Measurements from ENCODE around the gene EIF4E2.

EIF4E2 gene

GRCh38 chr2:232592772-232593395 lies 42.4 kb downstream of the EIF4E2 start:
- H3K9me3 ChIP-seq (ENCODE audit: control insufficient read depth in 1 of 2, low read length in 2 of 2), result no peaks in the 10 kb centered on the region
- H3K4me3 ChIP-seq (ENCODE audit: low read depth in 1 of 2, low read length in 2 of 2), result no peak overlapping the region
- no peaks in the 10 kb centered on the region for H3K36me3 ChIP-seq (ENCODE audit: control insufficient read depth in 1 of 2, insufficient read depth in 2 of 2, low read length in 2 of 2)
- peak overlapping the region; percentile 23 for H3K27ac ChIP-seq (ENCODE audit: low read depth, low read length)
- H3K27me3 ChIP-seq (ENCODE audit: control insufficient read depth in 1 of 2, insufficient read depth in 2 of 2, low read length in 2 of 2), result no peaks in the 10 kb centered on the region
- H3K9ac ChIP-seq (ENCODE audit: low read depth in 1 of 2, low read length in 2 of 2), result no peak overlapping the region
- peaks cover 20 to 32% of the 10 kb centered on the region in 2 donors for H3K4me1 ChIP-seq (ENCODE audit: control insufficient read depth in 1 of 2, insufficient read depth in 2 of 2, low read length in 2 of 2)

GRCh38 chr2:232593982-232594381 lies 43.5 kb downstream of the EIF4E2 start:
- H3K4me3 ChIP-seq (ENCODE audit: low read depth in 1 of 2, low read length in 2 of 2), result no peak overlapping the region
- H3K4me1 ChIP-seq (ENCODE audit: control insufficient read depth in 1 of 2, insufficient read depth in 2 of 2, low read length in 2 of 2), result peaks cover 20 to 23% of the 10 kb centered on the region in 2 donors
- no peaks in the 10 kb centered on the region for H3K27me3 ChIP-seq (ENCODE audit: control insufficient read depth in 1 of 2, insufficient read depth in 2 of 2, low read length in 2 of 2)
- no peaks in the 10 kb centered on the region for H3K36me3 ChIP-seq (ENCODE audit: control insufficient read depth in 1 of 2, insufficient read depth in 2 of 2, low read length in 2 of 2)
- no peaks in the 10 kb centered on the region for H3K9me3 ChIP-seq (ENCODE audit: control insufficient read depth in 1 of 2, low read length in 2 of 2)
- H3K27ac ChIP-seq (ENCODE audit: low read depth, low read length), result no peak overlapping the region
- H3K9ac ChIP-seq (ENCODE audit: low read depth in 1 of 2, low read length in 2 of 2), result no peak overlapping the region

GRCh38 chr2:232597362-232598079 lies 47.0 kb downstream of the EIF4E2 start:
- Histone ChIP-seq H3K4me1 (ENCODE audit: control insufficient read depth in 1 of 2, insufficient read depth in 2 of 2, low read length in 2 of 2) (peaks cover 18 to 19% of the 10 kb centered on the region in 2 donors), H3K36me3 (ENCODE audit: control insufficient read depth in 1 of 2, insufficient read depth in 2 of 2, low read length in 2 of 2) (no peaks in the 10 kb centered on the region), H3K9ac (ENCODE audit: low read depth in 1 of 2, low read length in 2 of 2) (no peak overlapping the region), H3K4me3 (ENCODE audit: low read depth in 1 of 2, low read length in 2 of 2) (no peak overlapping the region), H3K27ac (ENCODE audit: low read depth, low read length) (no peak overlapping the region), H3K9me3 (ENCODE audit: control insufficient read depth in 1 of 2, low read length in 2 of 2) (no peaks in the 10 kb centered on the region), H3K27me3 (ENCODE audit: control insufficient read depth in 1 of 2, insufficient read depth in 2 of 2, low read length in 2 of 2) (no peaks in the 10 kb centered on the region)

- H3K9ac ChIP-seq (ENCODE audit: low read depth in 1 of 2, low read length in 2 of 2), result no peak overlapping the region
- H3K4me1 ChIP-seq (ENCODE audit: control insufficient read depth in 1 of 2, insufficient read depth in 2 of 2, low read length in 2 of 2), result peaks cover 12 to 13% of the 10 kb centered on the region in 2 donors
- H3K36me3 ChIP-seq (ENCODE audit: control insufficient read depth in 1 of 2, insufficient read depth in 2 of 2, low read length in 2 of 2), result no peaks in the 10 kb centered on the region
- no peaks in the 10 kb centered on the region for H3K9me3 ChIP-seq (ENCODE audit: control insufficient read depth in 1 of 2, low read length in 2 of 2)
- H3K27me3 ChIP-seq (ENCODE audit: control insufficient read depth in 1 of 2, insufficient read depth in 2 of 2, low read length in 2 of 2), result no peaks in the 10 kb centered on the region
- no peak overlapping the region for H3K4me3 ChIP-seq (ENCODE audit: low read depth in 1 of 2, low read length in 2 of 2)
- no peak overlapping the region for H3K27ac ChIP-seq (ENCODE audit: low read depth, low read length)
Measured at GRCh38 chr2:232598293-232598692, 47.8 kb downstream of the EIF4E2 start.

GRCh38 chr2:232600053-232600773 lies 49.7 kb downstream of the EIF4E2 start:
- no peak overlapping the region for H3K9ac ChIP-seq (ENCODE audit: low read depth in 1 of 2, low read length in 2 of 2)
- H3K27ac ChIP-seq (ENCODE audit: low read depth, low read length), result no peak overlapping the region
- no peaks in the 10 kb centered on the region for H3K27me3 ChIP-seq (ENCODE audit: control insufficient read depth in 1 of 2, insufficient read depth in 2 of 2, low read length in 2 of 2)
- no peaks in the 10 kb centered on the region for H3K36me3 ChIP-seq (ENCODE audit: control insufficient read depth in 1 of 2, insufficient read depth in 2 of 2, low read length in 2 of 2)
- no peaks in the 10 kb centered on the region for H3K4me1 ChIP-seq (ENCODE audit: control insufficient read depth in 1 of 2, insufficient read depth in 2 of 2, low read length in 2 of 2)
- H3K4me3 ChIP-seq (ENCODE audit: low read depth in 1 of 2, low read length in 2 of 2), result no peak overlapping the region
- H3K9me3 ChIP-seq (ENCODE audit: control insufficient read depth in 1 of 2, low read length in 2 of 2), result no peaks in the 10 kb centered on the region

- Histone ChIP-seq H3K27me3 (ENCODE audit: control insufficient read depth in 1 of 2, insufficient read depth in 2 of 2, low read length in 2 of 2) (no peaks in the 10 kb centered on the region), H3K4me3 (ENCODE audit: low read depth in 1 of 2, low read length in 2 of 2) (no peak overlapping the region), H3K9ac (ENCODE audit: low read depth in 1 of 2, low read length in 2 of 2) (no peak overlapping the region), H3K4me1 (ENCODE audit: control insufficient read depth in 1 of 2, insufficient read depth in 2 of 2, low read length in 2 of 2) (peaks cover 0 to 3% of the 10 kb centered on the region in 2 donors), H3K27ac (ENCODE audit: low read depth, low read length) (no peak overlapping the region), H3K9me3 (ENCODE audit: control insufficient read depth in 1 of 2, low read length in 2 of 2) (no peaks in the 10 kb centered on the region), H3K36me3 (ENCODE audit: control insufficient read depth in 1 of 2, insufficient read depth in 2 of 2, low read length in 2 of 2) (no peaks in the 10 kb centered on the region)
Measured at GRCh38 chr2:232603283-232603682, 52.8 kb downstream of the EIF4E2 start.

GRCh38 chr2:232604535-232604934 lies 54.0 kb downstream of the EIF4E2 start:
- no peaks in the 10 kb centered on the region for H3K27me3 ChIP-seq (ENCODE audit: control insufficient read depth in 1 of 2, insufficient read depth in 2 of 2, low read length in 2 of 2)
- peaks cover 0 to 3% of the 10 kb centered on the region in 2 donors for H3K4me1 ChIP-seq (ENCODE audit: control insufficient read depth in 1 of 2, insufficient read depth in 2 of 2, low read length in 2 of 2)
- H3K27ac ChIP-seq (ENCODE audit: low read depth, low read length), result no peak overlapping the region
- H3K9me3 ChIP-seq (ENCODE audit: control insufficient read depth in 1 of 2, low read length in 2 of 2), result no peaks in the 10 kb centered on the region
- no peaks in the 10 kb centered on the region for H3K36me3 ChIP-seq (ENCODE audit: control insufficient read depth in 1 of 2, insufficient read depth in 2 of 2, low read length in 2 of 2)
- H3K9ac ChIP-seq (ENCODE audit: low read depth in 1 of 2, low read length in 2 of 2), result no peak overlapping the region
- H3K4me3 ChIP-seq (ENCODE audit: low read depth in 1 of 2, low read length in 2 of 2), result no peak overlapping the region

GRCh38 chr2:232607011-232607410 lies 56.5 kb downstream of the EIF4E2 start:
- Histone ChIP-seq H3K9me3 (ENCODE audit: control insufficient read depth in 1 of 2, low read length in 2 of 2) (no peaks in the 10 kb centered on the region), H3K27me3 (ENCODE audit: control insufficient read depth in 1 of 2, insufficient read depth in 2 of 2, low read length in 2 of 2) (no peaks in the 10 kb centered on the region), H3K27ac (ENCODE audit: low read depth, low read length) (no peak overlapping the region), H3K36me3 (ENCODE audit: control insufficient read depth in 1 of 2, insufficient read depth in 2 of 2, low read length in 2 of 2) (no peaks in the 10 kb centered on the region), H3K4me1 (ENCODE audit: control insufficient read depth in 1 of 2, insufficient read depth in 2 of 2, low read length in 2 of 2) (peaks cover 0 to 3% of the 10 kb centered on the region in 2 donors), H3K4me3 (ENCODE audit: low read depth in 1 of 2, low read length in 2 of 2) (no peak overlapping the region), H3K9ac (ENCODE audit: low read depth in 1 of 2, low read length in 2 of 2) (no peak overlapping the region)

GRCh38 chr2:232609607-232610006 lies 59.1 kb downstream of the EIF4E2 start:
- Histone ChIP-seq H3K36me3 (ENCODE audit: control insufficient read depth in 1 of 2, insufficient read depth in 2 of 2, low read length in 2 of 2) (no peaks in the 10 kb centered on the region), H3K4me1 (ENCODE audit: control insufficient read depth in 1 of 2, insufficient read depth in 2 of 2, low read length in 2 of 2) (peaks cover 0 to 3% of the 10 kb centered on the region in 2 donors), H3K9me3 (ENCODE audit: control insufficient read depth in 1 of 2, low read length in 2 of 2) (no peaks in the 10 kb centered on the region), H3K9ac (ENCODE audit: low read depth in 1 of 2, low read length in 2 of 2) (no peak overlapping the region), H3K27me3 (ENCODE audit: control insufficient read depth in 1 of 2, insufficient read depth in 2 of 2, low read length in 2 of 2) (no peaks in the 10 kb centered on the region), H3K4me3 (ENCODE audit: low read depth in 1 of 2, low read length in 2 of 2) (no peak overlapping the region), H3K27ac (ENCODE audit: low read depth, low read length) (no peak overlapping the region)

- Histone ChIP-seq H3K9ac (ENCODE audit: low read depth in 1 of 2, low read length in 2 of 2) (no peak overlapping the region), H3K9me3 (ENCODE audit: control insufficient read depth in 1 of 2, low read length in 2 of 2) (no peaks in the 10 kb centered on the region), H3K27ac (ENCODE audit: low read depth, low read length) (no peak overlapping the region), H3K4me1 (ENCODE audit: control insufficient read depth in 1 of 2, insufficient read depth in 2 of 2, low read length in 2 of 2) (peaks cover 0 to 3% of the 10 kb centered on the region in 2 donors), H3K4me3 (ENCODE audit: low read depth in 1 of 2, low read length in 2 of 2) (no peak overlapping the region), H3K36me3 (ENCODE audit: control insufficient read depth in 1 of 2, insufficient read depth in 2 of 2, low read length in 2 of 2) (no peaks in the 10 kb centered on the region), H3K27me3 (ENCODE audit: control insufficient read depth in 1 of 2, insufficient read depth in 2 of 2, low read length in 2 of 2) (no peaks in the 10 kb centered on the region)
Measured at GRCh38 chr2:232610081-232610480, 59.6 kb downstream of the EIF4E2 start.

Data from duodenal mucosa (tissue), 2 donors.